Measurements from ENCODE around the gene PTPN1.
A peak's percentile ranks its signal among the peaks of the same experiment; 100 is the strongest.

Gene PTPN1

GRCh38 chr20:50514750-50515149, 4.6 kb downstream of the PTPN1 start:
- no peak for DNase-seq

GRCh38 chr20:50515471-50516106, 5.4 kb downstream of the PTPN1 start:
- no peak for DNase-seq

GRCh38 chr20:50516180-50516934, 6.2 kb downstream of the PTPN1 start:
- no peak for DNase-seq

- no peak for DNase-seq
These were observed 7.0 kb downstream of the PTPN1 start for GRCh38 chr20:50516935-50517816.

- no peak for DNase-seq
These were observed 7.6 kb downstream of the PTPN1 start for GRCh38 chr20:50517817-50518154.

- DNase-seq: peak; percentile 73
These were observed 8.1 kb downstream of the PTPN1 start for GRCh38 chr20:50518270-50518721.

- no peak for DNase-seq
These were observed 9.0 kb downstream of the PTPN1 start for GRCh38 chr20:50519036-50519762.

- no peak for DNase-seq
These were observed 10.2 kb downstream of the PTPN1 start for GRCh38 chr20:50520222-50520880.

GRCh38 chr20:50521221-50522052, 11.3 kb downstream of the PTPN1 start:
- no peak for DNase-seq

GRCh38 chr20:50522053-50522674, 12.0 kb downstream of the PTPN1 start:
- DNase-seq: no peak

GRCh38 chr20:50523552-50524167, 13.5 kb downstream of the PTPN1 start:
- DNase-seq: no peak

- DNase-seq: no peak
These were observed 15.5 kb downstream of the PTPN1 start for GRCh38 chr20:50525681-50526080.

GRCh38 chr20:50526403-50526989, 16.3 kb downstream of the PTPN1 start:
- DNase-seq: no peak

GRCh38 chr20:50527068-50527605, 17.0 kb downstream of the PTPN1 start:
- DNase-seq: no peak

- DNase-seq: no peak
These were observed 17.9 kb downstream of the PTPN1 start for GRCh38 chr20:50528129-50528528.

GRCh38 chr20:50528804-50529351, 18.7 kb downstream of the PTPN1 start:
- DNase-seq: no peak

GRCh38 chr20:50532221-50532620, 22.0 kb downstream of the PTPN1 start:
- DNase-seq: no peak

- DNase-seq: peak; percentile 70
These were observed 22.9 kb downstream of the PTPN1 start for GRCh38 chr20:50533061-50533460.

GRCh38 chr20:50533464-50533863, 23.3 kb downstream of the PTPN1 start:
- DNase-seq: no peak

Measured in HCEC 1CT (cell line).